Brain microvascular endothelial cell (primary cell): Measurements from ENCODE around the gene ARHGEF37.

ENCODE experiments used
- DNase-seq: peaks from one replicate; pipeline ENCODE4 v3.0.0-alpha.2; 2020
- H3K27ac ChIP-seq: fragments of 250-450 bp; sonication (Bioruptor Pico); 2 replicates; pipeline ENCODE4 v1.5.1; 2020; ENCODE audit warnings: mild to moderate bottlenecking, moderate library complexity
- H3K27me3 ChIP-seq: fragments of 250-450 bp; sonication (Bioruptor Pico); replicated peaks from 2 replicates; pipeline ENCODE4 v1.5.1; 2020; ENCODE audit warnings: mild to moderate bottlenecking
- H3K36me3 ChIP-seq: fragments of 250-450 bp; sonication (Bioruptor Pico); replicated peaks from 2 replicates; pipeline ENCODE4 v1.5.1; 2020; ENCODE audit warnings: mild to moderate bottlenecking
- H3K4me3 ChIP-seq: 2 replicates; pipeline ENCODE4 v1.5.1; 2011; ENCODE audit warnings: low read depth, mild to moderate bottlenecking, control low read depth, low read length, moderate library complexity
- CTCF ChIP-seq: IDR thresholded peaks from 2 replicates; pipeline ENCODE4 v1.5.1; 2011; ENCODE audit warnings: low read depth, mild to moderate bottlenecking, moderate library complexity, low read length, control low read depth, inconsistent platforms; ENCODE audit errors: missing control alignments
- in situ Hi-C: cut with HindIII; loops from 2 replicates; pipeline ENCODE4 v1.10.0; 2017; ENCODE audit warnings: low sequenced_read_pairs, low pct_ligation_motif_present

Gene ARHGEF37

DNA sequence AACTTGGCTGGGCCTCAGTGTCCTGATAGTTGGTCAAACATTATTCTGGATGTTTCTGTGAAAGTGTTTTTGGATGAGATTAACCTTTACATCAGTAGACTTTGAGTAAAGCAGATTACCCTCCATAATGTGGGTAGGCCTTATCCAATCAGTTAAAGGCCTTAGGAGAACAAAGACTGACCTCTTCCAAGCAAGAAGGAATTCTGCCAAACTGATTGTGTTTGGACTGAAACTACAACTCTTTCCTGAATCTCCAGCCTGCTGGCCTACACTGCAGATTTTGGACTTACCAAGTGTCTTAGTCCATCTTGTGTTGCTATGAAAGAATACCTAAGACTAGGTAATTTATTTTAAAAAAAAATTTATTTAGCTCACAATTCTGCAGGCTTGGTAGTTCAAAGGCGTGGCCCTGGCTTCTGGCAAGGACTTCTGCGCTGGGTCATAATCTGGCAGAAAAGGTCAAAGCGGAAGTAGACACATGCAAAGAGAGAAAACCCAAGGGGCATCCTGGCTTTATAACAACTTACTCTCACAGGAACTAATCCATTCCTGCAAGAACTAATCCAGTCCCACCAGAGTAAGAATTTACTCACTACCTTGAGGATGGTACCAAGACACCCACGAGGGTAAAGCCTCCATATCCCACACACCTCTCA lies 8.6 kb upstream of the ARHGEF37 start:
- no peak overlapping the region for H3K4me3 ChIP-seq
- H3K27ac ChIP-seq = no peak overlapping the region
- no peaks in the 10 kb centered on the region for H3K27me3 ChIP-seq
- in situ Hi-C loops = no loop called here
- no peak for TF ChIP-seq CTCF
- no peaks in the 10 kb centered on the region for H3K36me3 ChIP-seq
- no peak for DNase-seq

DNA sequence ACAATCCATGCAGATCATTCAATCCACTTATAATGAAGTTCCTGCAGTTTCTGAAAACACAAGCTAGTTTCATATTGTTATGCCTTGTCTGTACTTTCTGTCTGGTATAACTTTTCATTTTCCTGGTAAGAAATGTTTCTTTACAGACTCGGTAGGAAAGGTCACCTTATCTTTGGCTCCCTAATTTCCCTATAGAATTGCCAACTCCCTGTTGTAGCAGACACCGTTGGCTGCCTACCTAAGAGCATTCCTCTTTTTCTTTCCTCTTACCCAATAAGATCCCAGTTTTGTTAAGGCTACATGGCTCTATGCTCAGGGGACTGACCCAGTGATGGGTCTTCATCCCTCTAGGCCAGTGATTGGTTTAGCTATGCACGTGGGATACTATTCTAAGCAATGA lies 6.2 kb upstream of the ARHGEF37 start:
- H3K36me3 ChIP-seq = no peaks in the 10 kb centered on the region
- DNase-seq = no peak
- H3K27me3 ChIP-seq = no peaks in the 10 kb centered on the region
- H3K4me3 ChIP-seq = no peak overlapping the region
- no peak overlapping the region for H3K27ac ChIP-seq
- no peak for TF ChIP-seq CTCF
- in situ Hi-C loops = no loop called here

GRCh38 chr5:149576021-149576420 lies 5.3 kb upstream of the ARHGEF37 start:
- H3K27me3 ChIP-seq = no peaks in the 10 kb centered on the region
- in situ Hi-C loops = no loop called here
- no peak overlapping the region for H3K27ac ChIP-seq
- H3K36me3 ChIP-seq = no peaks in the 10 kb centered on the region
- DNase-seq = no peak
- H3K4me3 ChIP-seq = no peak overlapping the region
- no peak for TF ChIP-seq CTCF

- no peak overlapping the region for H3K4me3 ChIP-seq
- H3K27ac ChIP-seq = no peak overlapping the region
- no peaks in the 10 kb centered on the region for H3K36me3 ChIP-seq
- no peak for DNase-seq
- no peaks in the 10 kb centered on the region for H3K27me3 ChIP-seq
- TF ChIP-seq CTCF = no peak
- in situ Hi-C loops = no loop called here
These were observed 2.4 kb upstream of the ARHGEF37 start for GRCh38 chr5:149578896-149579295.

DNA sequence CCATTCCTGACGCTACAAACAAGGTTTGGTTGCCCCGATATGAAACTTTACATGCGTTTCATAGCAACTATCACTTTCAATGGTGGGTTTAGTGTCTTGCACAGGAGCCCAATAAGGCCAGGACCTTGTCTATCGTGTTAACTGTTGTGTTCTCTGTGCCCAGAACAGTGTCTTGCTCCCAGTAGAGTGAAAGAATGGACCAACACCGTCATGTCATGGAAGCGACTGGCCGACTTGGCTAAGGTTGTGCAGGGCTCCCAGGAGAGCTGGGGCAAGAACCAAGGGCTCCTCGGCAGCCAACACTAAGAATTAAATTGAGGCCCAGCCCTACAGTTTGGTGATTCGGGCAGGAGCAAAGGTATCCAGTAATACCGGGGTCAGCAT lies 498 bp upstream of the ARHGEF37 start:
- Histone ChIP-seq H3K4me3 (peak overlapping the region; percentile 56), H3K27me3 (no peaks in the 10 kb centered on the region), H3K36me3 (no peaks in the 10 kb centered on the region), H3K27ac (no peak overlapping the region)
- TF ChIP-seq CTCF = no peak
- in situ Hi-C loops = no loop called here
- DNase-seq = no peak
